HFF-Myc (cell line): ENCODE results near the gene CA14.

Source experiments
- DNase-seq: peaks from one replicate; pipeline ENCODE4 v3.0.0-alpha.2; 2011; ENCODE audit warnings: low read depth; ENCODE audit errors: extremely low read depth
- H3K4me3 ChIP-seq: replicated peaks from 2 replicates; pipeline ENCODE4 v1.5.1; 2011; ENCODE audit warnings: low read depth, mild to moderate bottlenecking, control low read depth, low read length
- TF ChIP-seq, protein P1 (sequence below): IDR thresholded peaks from 2 replicates; pipeline ENCODE4 v1.5.1; 2012; ENCODE audit warnings: mild to moderate bottlenecking, low read depth, low read length, control low read depth; ENCODE audit errors: missing control alignments

Gene CA14

GRCh38 chr1:150269451-150269850, 11.9 kb downstream of the CA14 start:
- TF ChIP-seq, protein P1, sequence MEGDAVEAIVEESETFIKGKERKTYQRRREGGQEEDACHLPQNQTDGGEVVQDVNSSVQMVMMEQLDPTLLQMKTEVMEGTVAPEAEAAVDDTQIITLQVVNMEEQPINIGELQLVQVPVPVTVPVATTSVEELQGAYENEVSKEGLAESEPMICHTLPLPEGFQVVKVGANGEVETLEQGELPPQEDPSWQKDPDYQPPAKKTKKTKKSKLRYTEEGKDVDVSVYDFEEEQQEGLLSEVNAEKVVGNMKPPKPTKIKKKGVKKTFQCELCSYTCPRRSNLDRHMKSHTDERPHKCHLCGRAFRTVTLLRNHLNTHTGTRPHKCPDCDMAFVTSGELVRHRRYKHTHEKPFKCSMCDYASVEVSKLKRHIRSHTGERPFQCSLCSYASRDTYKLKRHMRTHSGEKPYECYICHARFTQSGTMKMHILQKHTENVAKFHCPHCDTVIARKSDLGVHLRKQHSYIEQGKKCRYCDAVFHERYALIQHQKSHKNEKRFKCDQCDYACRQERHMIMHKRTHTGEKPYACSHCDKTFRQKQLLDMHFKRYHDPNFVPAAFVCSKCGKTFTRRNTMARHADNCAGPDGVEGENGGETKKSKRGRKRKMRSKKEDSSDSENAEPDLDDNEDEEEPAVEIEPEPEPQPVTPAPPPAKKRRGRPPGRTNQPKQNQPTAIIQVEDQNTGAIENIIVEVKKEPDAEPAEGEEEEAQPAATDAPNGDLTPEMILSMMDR: no peak
- peak overlapping the region; percentile 99 for H3K4me3 ChIP-seq
- no peak for DNase-seq

- H3K4me3 ChIP-seq: no peak overlapping the region
- TF ChIP-seq, protein P1: no peak
- DNase-seq: no peak
Measured at GRCh38 chr1:150271291-150271959, 13.9 kb downstream of the CA14 start.

DNA sequence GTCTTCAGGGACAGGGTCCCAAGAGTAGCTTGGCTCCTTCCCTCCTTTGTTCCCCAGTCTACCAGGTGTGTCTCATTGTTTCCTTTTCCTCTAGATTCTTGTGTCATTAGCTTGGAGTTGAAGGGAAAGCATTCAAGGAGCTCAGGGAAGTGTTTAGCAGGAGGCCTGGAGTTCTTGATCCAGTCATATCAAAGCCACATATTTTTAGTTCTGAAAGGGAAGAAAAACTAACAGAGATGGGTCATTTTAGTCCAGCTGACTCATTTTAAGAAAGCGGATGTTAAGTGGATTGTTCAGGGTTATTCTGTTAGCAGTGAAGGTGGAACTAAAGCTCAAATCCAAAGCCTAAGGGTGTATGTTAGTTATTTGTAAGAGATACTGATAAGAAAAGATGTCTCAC, 15.7 kb downstream of the CA14 start:
- DNase-seq: no peak
- no peak overlapping the region for H3K4me3 ChIP-seq
- TF ChIP-seq, protein P1: no peak

- no peak for DNase-seq
- TF ChIP-seq, protein P1: no peak
- no peak overlapping the region for H3K4me3 ChIP-seq
Measured at GRCh38 chr1:150280138-150280707, 22.6 kb downstream of the CA14 start.

- DNase-seq: no peak
Measured at GRCh38 chr1:150281221-150281757, 23.7 kb downstream of the CA14 start.

DNA sequence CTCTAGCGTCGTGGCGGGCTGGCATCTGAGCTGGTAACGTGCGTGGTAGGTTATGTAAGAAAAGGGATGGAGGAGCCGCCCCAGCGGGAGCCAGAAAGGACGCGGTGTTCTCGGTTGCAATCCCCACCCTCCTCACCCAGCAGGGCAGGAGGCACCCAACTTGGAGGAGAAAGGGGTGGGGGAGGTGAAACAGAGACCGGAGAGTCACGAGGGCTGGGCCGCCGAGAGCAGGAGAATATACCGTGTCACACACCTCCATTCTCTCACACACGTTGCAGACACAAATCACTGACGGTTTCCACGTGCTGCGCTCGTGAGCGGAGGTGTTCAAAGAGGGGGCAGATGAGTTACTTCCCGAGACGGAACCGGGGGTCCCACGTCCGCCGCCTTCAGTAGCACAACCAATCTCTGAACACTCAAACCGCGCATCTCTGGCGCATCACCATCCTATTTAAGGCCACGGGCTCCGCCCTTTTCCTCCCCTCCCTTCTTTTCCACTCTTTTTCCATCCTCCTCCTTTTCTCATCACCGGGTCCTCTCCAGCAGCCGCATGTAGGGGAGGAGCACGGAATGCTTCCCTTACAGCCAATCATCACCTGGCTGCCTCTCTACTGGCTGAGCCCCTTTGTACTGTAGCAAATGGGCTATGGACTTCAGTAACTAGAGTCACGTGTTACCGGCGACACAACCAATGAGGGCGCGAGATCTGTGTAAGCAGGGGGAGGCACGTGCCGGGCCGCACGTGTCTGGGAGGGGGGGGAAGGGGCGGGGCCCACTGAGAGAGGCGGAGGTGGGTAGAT, 24.4 kb downstream of the CA14 start, which contains the start of gene CIART:
Gene CIART (plus strand): TSS at position 797 of the 800 bp plus-strand sequence. CDS start 714 bp downstream, outside the sequence.
- TF ChIP-seq, protein P1: no peak
- H3K4me3 ChIP-seq: peak within 1 kb of the TSS; percentile 50
- DNase-seq: peak; percentile 93

More at GRCh38 chr1:150281221-150281757, 23.7 kb downstream of the CA14 start:
- H3K4me3 ChIP-seq: peak overlapping the region; percentile 50
- TF ChIP-seq, protein P1: peak; percentile 72
